UCSD-AML1 (cell line): Measurements from ENCODE around the gene KCNJ5.
A peak's percentile ranks its signal among the peaks of the same experiment; 100 is the strongest.

Source experiments
- DNase-seq: peaks from one replicate; lab custom pipeline; 2025; ENCODE audit not compliant: unreplicated experiment; lab: John Stamatoyannopoulos, UW

KCNJ5 gene

DNA sequence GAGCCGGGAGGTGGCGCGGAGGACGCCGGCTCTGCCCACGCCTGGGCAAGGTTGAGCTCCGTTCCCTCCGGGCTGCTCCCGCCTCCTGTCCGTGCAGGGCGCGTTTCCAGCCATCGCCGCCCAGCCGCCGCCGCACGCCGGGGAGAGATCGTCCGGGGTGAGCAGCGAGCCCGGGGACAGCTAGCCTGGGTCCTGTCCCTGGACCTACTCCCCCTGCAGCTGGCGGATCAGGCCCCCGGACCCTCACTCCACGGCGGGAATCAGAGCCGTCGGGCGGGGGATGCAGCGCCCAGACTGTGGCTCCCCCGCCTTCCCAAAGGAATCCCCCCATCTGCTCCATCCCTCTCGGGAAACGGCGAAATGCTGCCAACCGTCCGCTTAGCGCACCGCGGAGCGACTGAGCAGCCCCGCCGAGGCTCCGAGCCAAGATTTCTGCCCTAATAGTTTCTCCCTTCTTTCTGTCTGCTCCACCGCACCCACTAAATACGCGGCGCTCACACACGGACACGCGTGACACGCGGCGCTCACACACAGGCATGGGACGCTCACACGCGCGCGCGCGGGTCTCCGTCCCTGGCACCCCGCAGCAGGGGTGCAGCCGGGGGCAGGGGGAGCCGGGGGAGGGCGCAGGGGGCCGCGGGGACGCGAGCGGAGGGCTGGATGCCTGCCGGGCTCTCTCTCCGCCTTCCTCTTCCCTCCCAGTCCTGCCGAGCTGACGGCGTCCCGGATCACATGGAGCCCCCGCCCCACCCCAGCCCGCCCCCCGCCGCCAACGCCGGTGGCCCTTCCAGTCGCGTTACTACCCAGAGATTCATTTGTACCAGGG, at the start of gene KCNJ5:
Gene KCNJ5 (plus strand): TSS at position 814 of the 826 bp plus-strand sequence. CDS start 19,918 bp downstream, outside the sequence.
- no peak for DNase-seq

DNA sequence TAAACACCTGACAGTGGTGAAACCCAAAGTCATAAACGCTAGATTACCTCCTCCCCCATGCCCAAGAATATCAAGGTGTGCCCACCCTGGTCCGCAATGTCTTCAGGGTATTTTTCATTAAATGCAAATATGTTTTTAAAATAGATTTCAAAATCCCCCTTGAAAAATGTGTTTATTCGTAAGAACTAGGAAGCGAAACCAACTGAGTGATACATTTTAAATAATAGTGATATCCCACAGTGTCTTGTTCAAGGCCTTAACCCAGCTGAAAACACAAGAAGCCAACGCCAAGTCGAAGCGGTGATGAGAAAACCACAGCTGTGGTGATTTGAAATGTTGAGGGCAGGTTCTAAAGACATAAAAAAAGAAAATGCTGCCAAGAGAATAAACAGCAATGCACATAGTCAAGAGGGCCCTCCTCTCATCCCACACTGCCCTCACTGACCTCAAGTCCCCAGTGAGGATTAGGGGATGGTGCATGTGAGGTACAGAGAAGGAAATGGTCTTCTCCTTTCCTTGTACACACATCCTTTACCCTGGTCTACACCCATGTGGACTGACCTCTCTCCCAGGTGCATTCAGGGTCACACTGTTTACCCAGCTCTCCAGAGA, 49.6 kb upstream of the KCNJ5 start:
- no peak for DNase-seq

DNA sequence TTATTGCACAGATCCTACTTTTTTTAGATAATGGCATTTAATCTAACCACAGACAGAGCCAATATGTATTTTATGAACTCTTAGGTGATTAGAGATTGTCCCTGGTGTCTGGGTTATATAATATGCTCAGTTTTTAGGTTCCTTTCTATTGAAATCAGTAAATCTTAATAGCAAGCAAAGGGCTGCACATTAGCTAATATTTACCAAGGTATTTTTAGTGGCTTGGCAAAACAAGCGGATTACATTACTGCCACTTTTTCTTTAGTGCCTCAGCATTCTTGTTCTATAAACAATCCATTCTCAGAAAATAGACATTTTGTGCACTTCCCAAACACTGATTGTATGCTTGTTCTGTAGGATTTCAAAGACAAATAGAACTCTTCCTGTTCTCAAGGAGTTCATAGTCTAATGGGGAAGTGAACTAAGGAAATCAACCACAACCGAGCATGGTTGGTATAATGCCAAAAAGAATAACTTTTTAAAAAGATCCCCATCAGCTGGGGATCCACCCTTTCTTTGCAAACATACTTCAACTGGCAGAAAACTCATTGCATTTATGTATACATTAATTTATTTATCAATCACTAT, 47.9 kb upstream of the KCNJ5 start:
- no peak for DNase-seq

DNA sequence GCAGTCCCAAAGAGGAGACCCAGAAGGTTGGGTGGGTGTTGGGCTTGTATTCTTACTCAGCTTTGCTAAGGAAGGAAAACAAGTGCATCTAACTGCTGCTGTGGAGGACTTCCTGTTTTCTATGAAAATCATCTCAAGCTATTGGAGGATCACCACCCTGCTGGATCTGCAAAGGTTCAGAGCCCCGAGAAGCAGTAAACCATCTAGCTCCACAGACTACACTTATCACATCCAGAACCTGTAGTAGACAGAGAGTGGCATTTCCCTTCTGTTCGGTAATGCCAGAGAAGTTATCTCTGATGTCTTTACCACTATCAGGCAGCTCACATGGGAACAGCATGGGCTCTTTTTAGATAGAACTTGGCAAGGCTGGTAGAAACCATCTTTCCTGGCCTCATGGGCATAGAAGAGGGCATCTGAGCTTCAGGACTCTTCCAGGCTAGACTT, 45.8 kb upstream of the KCNJ5 start:
- DNase-seq, result peak; percentile 32

DNA sequence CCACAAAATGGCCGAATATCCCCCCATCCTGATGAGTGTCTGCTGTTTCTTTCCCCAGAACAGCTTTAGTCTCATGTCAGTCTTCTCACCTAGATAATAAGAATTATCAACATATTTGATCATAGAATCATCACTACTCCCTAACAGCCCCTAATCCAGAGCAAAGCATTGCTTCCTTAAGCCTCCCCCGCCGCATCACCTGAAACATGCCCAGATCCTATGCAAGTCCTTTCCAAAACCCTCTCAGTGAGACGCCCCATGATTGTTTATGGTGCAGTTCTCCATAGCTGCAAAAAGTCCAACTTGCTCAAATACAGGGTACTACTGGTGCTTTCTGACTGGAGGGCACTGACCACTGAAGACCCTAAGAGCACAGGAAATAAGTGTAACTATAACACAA, 44.2 kb upstream of the KCNJ5 start:
- no peak for DNase-seq

DNA sequence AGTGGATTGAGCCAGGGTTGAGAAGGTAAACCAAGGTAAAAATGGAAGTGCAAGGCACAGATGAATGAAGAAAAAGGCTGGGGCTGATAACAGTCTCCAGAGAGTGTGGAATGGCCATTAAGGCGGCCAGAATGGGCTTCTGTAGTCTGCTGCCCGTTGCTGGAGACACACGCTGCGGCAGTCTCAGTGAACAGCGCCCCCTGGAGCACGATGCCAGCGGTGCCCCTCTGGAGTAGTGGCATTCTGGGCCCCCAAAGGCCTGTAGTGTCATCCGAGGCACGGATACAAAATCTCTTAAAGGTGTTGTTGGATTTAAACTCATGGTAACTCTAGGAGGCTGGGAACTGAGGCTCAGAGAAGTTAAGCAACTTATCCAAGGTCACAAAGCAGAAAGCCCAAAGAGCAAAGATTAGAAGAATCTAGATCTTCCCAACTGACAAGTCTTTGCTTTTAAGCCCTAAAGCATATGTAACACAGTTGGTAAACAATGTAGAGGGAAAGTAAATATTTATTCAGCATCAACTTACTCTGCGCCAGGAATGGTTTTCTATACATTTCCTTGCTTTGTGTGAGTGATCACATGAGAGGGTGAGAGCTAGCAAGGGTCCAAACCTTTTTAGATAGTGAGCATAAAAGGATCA, 42.2 kb upstream of the KCNJ5 start:
- DNase-seq, result peak; percentile 86

GRCh38 chr11:128852327-128853023, 38.7 kb upstream of the KCNJ5 start:
- no peak for DNase-seq

- peak; percentile 27 for DNase-seq
Measured at GRCh38 chr11:128853559-128853958, 37.6 kb upstream of the KCNJ5 start.

DNA sequence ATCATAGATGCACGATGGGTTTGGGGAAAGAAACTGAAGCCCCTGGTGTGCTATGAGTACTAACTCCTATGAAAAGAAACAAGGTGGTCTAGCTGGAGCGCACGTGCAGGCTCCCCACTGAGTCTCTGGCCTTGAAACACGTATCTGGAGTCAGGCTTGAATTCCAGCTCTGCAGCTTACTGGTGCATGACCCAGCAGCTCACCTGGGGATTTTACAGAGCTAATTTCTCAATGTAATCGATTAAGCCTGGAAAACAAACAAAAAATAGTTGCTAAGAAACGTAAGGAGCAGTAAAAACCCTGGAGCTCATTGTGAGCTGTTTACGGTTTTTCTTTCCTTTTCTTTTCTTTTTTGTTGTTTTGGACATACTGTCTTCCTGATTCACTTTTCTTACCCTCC, 36.3 kb upstream of the KCNJ5 start:
- DNase-seq, result no peak

DNA sequence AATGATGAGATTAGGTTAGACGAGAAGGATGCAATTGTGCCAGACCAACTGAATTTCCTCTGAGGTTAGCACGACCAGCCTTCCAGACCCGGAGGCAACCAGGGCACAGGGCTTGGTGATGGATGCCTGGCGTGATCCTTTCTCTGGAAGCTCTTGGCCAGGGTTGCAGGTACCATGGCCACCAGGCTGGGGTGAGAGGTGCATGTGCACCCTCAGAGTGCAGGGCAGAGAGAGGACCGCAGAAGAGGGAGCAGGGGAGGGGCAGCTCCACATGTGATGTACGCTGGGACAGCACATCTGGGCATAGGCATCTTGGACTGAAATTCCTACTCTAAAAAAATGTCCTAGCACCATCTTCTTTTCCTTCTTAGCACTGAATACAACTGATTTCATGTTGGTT, 34.9 kb upstream of the KCNJ5 start:
- no peak for DNase-seq

DNA sequence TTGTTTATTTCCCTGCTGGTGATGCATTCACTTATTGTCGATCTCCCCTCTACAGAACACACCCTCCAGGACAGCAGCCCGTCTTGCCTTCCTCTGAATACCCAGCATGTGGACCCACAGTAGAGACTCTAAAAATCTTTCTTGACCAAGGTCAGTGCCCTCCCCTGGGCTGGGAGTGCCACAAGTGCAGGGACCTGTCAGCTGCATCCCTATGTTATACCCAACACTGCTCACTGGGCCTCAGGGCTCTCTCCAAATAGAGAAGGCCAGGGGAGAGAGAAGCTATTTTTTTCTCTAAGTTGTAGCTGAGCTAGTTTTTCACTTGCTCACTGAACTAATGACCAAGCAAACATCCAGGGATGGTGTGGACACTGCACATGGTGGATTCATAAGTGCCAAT, 33.8 kb upstream of the KCNJ5 start:
- DNase-seq, result no peak

GRCh38 chr11:128859563-128860441, 31.4 kb upstream of the KCNJ5 start:
- peak; percentile 79 for DNase-seq

GRCh38 chr11:128860571-128861361, 30.4 kb upstream of the KCNJ5 start:
- peak; percentile 59 for DNase-seq

DNA sequence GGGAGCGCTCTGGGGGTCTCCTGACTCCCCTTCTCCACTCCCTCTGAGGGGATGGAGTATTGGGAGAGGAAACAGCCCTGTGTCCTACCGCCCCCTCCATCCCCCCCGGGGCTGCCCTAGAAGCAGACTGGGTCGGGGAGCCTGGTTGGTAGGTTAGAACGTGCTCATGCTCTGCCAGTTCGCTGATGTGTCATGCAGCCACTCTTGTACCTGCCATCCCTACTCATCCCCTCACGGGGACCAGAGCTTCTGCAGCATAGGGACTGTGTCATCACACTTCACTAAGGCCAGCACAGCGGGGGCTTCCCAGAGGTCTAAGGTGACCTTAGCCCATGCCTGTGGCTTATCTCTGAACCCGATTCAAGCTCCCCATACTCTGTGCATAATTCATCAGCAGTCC, 28.8 kb upstream of the KCNJ5 start:
- DNase-seq, result no peak

- DNase-seq, result no peak
Measured at GRCh38 chr11:128862908-128863660, 28.1 kb upstream of the KCNJ5 start.

- DNase-seq, result no peak
Measured at GRCh38 chr11:128865490-128865889, 25.7 kb upstream of the KCNJ5 start.

DNA sequence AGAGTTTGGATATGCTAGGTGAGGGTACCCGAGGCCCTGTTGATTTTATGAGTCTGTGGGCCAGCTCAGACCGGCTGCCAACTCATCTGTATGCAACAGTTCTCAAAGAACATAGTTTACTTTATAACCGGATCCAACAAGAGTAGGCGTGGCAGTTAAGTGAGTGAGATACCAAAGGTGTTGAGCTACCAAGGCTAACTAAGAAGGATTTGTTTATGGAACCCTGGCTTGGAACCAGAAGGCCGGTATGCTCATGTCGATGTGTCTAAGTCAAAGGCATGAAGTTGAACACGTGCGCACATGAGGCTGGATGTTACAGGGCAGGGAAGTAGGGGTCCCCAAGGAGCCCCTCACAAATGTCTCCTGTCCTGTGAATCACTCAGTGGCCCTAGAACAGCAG, 23.9 kb upstream of the KCNJ5 start, which contains the start of gene KCNJ1:
Gene KCNJ1 (minus strand): TSS at position 20 of the 400 bp plus-strand sequence. CDS start 27,053 bp downstream, outside the sequence.
- no peak for DNase-seq
